GM12872 (cell line): Measurements from ENCODE around the gene SPRR2F.

Experiments
- TF ChIP-seq, protein P1 (sequence below): IDR thresholded peaks from 3 replicates; pipeline ENCODE4 v1.5.1; 2011; ENCODE audit warnings: low read depth, mild to moderate bottlenecking, low read length, moderate library complexity; ENCODE audit not compliant: insufficient read depth

SPRR2F gene, protein sequence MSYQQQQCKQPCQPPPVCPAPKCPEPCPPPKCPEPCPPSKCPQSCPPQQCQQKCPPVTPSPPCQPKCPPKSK

DNA sequence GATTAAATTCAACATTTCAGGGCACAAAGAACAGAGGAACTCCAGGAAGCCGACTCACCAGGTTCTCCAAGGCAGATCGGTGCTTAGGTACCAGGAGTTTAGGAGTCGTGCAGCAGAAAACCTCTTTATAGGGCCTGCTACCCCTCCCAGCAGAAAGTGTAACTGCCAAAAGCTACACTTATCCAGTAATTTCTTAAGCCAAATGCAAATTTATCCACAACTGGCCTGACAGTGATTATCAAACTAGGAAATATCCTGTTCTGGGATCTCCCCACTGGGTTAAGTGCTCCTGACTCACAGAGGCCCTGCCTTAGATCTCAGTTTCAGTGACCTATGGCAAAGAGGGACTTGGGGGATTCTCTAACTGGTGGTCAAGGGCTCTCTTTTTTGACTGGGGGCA, at the start of gene SPRR2F:
SPRR2F (minus strand) TSS at position 101 of the 400 bp plus-strand sequence. CDS start 783 bp downstream, outside the sequence.
- TF ChIP-seq, protein P1, sequence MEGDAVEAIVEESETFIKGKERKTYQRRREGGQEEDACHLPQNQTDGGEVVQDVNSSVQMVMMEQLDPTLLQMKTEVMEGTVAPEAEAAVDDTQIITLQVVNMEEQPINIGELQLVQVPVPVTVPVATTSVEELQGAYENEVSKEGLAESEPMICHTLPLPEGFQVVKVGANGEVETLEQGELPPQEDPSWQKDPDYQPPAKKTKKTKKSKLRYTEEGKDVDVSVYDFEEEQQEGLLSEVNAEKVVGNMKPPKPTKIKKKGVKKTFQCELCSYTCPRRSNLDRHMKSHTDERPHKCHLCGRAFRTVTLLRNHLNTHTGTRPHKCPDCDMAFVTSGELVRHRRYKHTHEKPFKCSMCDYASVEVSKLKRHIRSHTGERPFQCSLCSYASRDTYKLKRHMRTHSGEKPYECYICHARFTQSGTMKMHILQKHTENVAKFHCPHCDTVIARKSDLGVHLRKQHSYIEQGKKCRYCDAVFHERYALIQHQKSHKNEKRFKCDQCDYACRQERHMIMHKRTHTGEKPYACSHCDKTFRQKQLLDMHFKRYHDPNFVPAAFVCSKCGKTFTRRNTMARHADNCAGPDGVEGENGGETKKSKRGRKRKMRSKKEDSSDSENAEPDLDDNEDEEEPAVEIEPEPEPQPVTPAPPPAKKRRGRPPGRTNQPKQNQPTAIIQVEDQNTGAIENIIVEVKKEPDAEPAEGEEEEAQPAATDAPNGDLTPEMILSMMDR = no peak

DNA sequence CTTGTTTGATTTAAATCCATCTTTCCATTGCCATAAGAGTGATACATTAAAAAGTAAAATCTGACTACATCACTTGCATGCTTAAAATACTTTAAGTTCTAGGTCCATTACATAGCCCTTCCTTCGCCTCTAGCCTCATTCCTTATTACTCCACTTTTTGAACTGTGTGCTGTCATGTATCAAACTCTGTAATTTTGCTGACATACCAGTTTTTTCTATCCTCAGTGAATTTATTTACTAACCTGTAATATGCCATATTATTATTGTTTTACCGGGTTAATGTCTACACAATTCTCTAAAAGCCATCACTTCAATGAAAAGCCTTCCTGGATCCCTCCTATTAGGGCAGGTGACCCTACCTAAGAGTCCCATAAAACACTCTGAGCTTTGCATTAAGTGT, 42.2 kb upstream of the SPRR2F start:
- TF ChIP-seq, protein P1 = no peak

DNA sequence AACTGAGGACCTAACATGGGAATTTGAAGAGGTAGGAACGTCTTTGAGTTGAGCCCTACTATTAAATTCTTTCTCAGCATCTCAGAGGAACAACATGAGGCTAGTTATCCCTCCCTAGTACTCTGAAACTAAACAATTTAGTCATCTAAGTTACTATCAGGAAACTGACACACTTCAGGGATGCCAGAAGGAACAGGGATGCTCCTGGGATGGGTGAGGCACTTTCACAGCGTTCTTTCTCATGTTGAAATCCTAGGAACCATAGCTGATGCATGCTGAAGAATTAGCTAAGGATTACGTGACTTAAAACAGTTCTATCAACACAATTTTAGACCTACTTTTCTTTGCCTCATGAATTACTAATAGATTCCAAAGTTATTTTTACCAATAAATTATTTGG, 39.2 kb upstream of the SPRR2F start:
- TF ChIP-seq, protein P1 = no peak

DNA sequence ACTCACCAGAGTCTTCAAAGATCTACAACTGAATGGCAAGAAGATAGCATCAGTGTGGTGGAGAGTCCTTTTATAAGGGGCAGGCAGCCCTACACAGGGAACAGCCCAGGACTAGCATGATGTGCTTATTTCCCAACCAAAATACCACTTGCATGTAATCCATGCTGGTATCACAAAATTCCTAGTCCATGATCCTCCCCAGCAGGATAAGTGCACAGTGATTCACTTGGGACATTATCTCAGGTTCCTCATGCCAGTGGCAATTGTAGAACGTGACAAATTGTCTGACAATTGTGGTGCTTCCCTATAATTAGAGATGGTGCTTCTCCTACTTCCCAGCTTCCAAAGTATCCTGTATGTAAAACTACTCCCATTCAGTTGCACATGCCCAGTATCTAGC, 37.5 kb upstream of the SPRR2F start, which contains the start of gene SPRR2G:
SPRR2G (minus strand) TSS at position 45 of the 400 bp plus-strand sequence. CDS start 780 bp downstream, outside the sequence.
- TF ChIP-seq, protein P1 = no peak

DNA sequence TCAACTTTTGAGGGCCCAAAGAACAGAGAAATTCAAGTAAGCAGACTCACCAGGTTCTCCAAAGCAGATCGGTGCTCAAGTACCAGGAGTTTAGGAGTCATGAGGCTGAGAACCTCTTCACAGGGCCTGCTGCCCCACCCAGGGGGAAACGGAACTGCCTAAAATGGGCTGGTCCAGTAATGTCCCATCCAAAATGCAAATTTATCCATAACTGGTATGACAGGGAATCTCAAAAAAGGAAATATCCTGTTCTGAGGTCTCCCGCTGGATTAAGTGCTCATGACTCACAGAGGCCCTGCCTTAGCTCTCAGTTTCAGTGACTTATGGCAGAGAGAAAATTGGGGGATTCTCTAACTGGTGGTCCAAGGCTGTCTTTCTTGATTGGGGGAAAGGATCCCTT, 28.1 kb upstream of the SPRR2F start:
- TF ChIP-seq, protein P1 = no peak

DNA sequence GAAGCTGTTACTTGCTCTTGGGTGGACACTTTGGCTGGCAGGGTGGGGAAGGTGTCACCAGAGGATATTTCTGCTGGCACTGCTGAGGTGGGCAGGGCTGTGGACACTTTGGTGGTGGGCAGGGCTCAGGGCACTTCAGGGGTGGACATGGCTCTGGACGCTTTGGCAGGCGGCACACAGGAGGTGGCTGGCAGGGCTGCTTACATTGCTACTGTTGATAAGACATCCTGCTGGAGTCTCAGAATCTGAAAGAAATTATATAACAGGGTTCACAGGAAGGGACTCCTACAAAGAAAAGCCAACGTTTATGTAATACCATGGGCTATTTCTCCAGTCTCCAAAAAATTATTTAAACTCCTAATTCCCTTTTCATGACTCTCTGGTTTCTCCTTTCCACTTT, 27.2 kb upstream of the SPRR2F start:
- TF ChIP-seq, protein P1 = no peak

DNA sequence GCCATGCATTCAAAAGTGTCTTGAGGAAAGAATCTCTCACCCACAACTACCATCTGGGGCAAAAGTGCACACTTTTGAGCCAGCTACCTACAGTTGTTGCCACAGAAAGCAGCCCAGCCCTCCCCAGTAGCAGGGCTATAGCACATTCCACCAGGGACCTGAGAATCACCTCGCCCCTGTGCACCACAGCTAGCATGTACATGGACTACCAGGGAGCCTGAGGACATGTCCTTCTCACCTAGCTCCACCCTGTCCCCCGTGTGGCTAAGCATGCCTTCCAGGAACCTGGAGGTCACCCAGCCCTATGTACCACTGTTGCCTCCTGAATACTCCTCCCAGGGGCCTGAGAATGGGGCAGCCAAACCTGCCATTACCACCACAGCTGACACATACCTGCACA, 20.4 kb upstream of the SPRR2F start:
- TF ChIP-seq, protein P1 = no peak
